SK-N-SH treated with all-trans-retinoic acid at 6 μM for 48 hours (cell line): ENCODE measurements around the gene OSBPL3.

Source experiments
- ATAC-seq: fragments of 200-7000 bp; cut with Tn5 transposase; 3 replicates; pipeline ENCODE4 v1.9.1; 2020; ENCODE audit warnings: mild to moderate bottlenecking, moderate library complexity
- ARNTL ChIP-seq: fragments of 450-650 bp; formaldehyde crosslinking; IDR thresholded peaks from 2 replicates; pipeline ENCODE4 v1.5.0; 2020; ENCODE audit warnings: low read depth, mild to moderate bottlenecking, moderate library complexity, borderline replicate concordance
- BACH2 ChIP-seq: fragments of 250-450 bp; sonication (Bioruptor Pico); IDR thresholded peaks from 2 replicates; pipeline ENCODE4 v1.9.0; 2021; ENCODE audit warnings: mild to moderate bottlenecking, borderline replicate concordance
- CREB5 ChIP-seq: fragments of 250-450 bp; sonication (Bioruptor Pico); IDR thresholded peaks from 2 replicates; pipeline ENCODE4 v1.5.1; 2020; ENCODE audit warnings: low read depth, mild to moderate bottlenecking, moderate library complexity
- CSDC2 ChIP-seq: fragments of 250-450 bp; sonication (Bioruptor Pico); IDR thresholded peaks from 2 replicates; pipeline ENCODE4 v1.5.0; 2020; ENCODE audit warnings: mild to moderate bottlenecking, moderate library complexity
- CSRNP3 ChIP-seq: fragments of 250-450 bp; sonication (Bioruptor Pico); IDR thresholded peaks from 2 replicates; pipeline ENCODE4 v1.5.1; 2021; ENCODE audit warnings: mild to moderate bottlenecking, moderate library complexity
- ESRRG ChIP-seq: fragments of 250-450 bp; sonication (Bioruptor Pico); IDR thresholded peaks from 2 replicates; pipeline ENCODE4 v1.6.1; 2021; ENCODE audit warnings: mild to moderate bottlenecking
- ISL1 ChIP-seq: fragments of 250-450 bp; sonication (Bioruptor Pico); IDR thresholded peaks from 2 replicates; pipeline ENCODE4 v2.1.2; 2022; ENCODE audit warnings: mild to moderate bottlenecking, moderate library complexity
- OSR1 ChIP-seq: fragments of 250-450 bp; sonication (Bioruptor Pico); IDR thresholded peaks from 2 replicates; pipeline ENCODE4 v1.8.0; 2022; ENCODE audit warnings: moderate library complexity, mild to moderate bottlenecking, inconsistent platforms
- POU6F1 ChIP-seq: fragments of 250-450 bp; sonication (Bioruptor Pico); IDR thresholded peaks from 2 replicates; pipeline ENCODE4 v1.8.0; 2021; ENCODE audit warnings: low read depth, mild to moderate bottlenecking, moderate library complexity, borderline replicate concordance
- RARB ChIP-seq: fragments of 250-450 bp; sonication (Bioruptor Pico); IDR thresholded peaks from 2 replicates; pipeline ENCODE4 v1.8.0; 2021; ENCODE audit warnings: mild to moderate bottlenecking, moderate library complexity
- SNAI2 ChIP-seq: fragments of 250-450 bp; sonication (Bioruptor Pico); IDR thresholded peaks from 2 replicates; pipeline ENCODE4 v1.5.0; 2020; ENCODE audit warnings: mild to moderate bottlenecking, moderate library complexity
- TCF4 ChIP-seq: fragments of 250-450 bp; sonication (Bioruptor Pico); IDR thresholded peaks from 2 replicates; pipeline ENCODE4 v1.8.0; 2021; ENCODE audit warnings: mild to moderate bottlenecking, moderate library complexity, borderline replicate concordance
- ZC3H10 ChIP-seq: fragments of 250-450 bp; sonication (Bioruptor Pico); IDR thresholded peaks from 2 replicates; pipeline ENCODE4 v1.5.1; 2021; ENCODE audit warnings: mild to moderate bottlenecking, moderate library complexity
- ZFP3 ChIP-seq: fragments of 250-450 bp; sonication (Bioruptor Pico); IDR thresholded peaks from 2 replicates; pipeline ENCODE4 v1.5.0; 2020; ENCODE audit warnings: mild to moderate bottlenecking, moderate library complexity
- ZFP30 ChIP-seq: fragments of 450-650 bp; formaldehyde crosslinking; IDR thresholded peaks from 2 replicates; pipeline ENCODE4 v1.5.0; 2022; ENCODE audit warnings: mild to moderate bottlenecking, moderate library complexity
- ZNF565 ChIP-seq: fragments of 450-650 bp; formaldehyde crosslinking; conservative IDR thresholded peaks from 2 replicates; pipeline ENCODE4 v1.5.0; 2020; ENCODE audit warnings: low read depth, mild to moderate bottlenecking, moderate library complexity
- ZNF70 ChIP-seq: fragments of 450-650 bp; formaldehyde crosslinking; IDR thresholded peaks from 2 replicates; pipeline ENCODE4 v1.5.0; 2020; ENCODE audit warnings: mild to moderate bottlenecking, moderate library complexity
- ZNF8 ChIP-seq: fragments of 450-650 bp; formaldehyde crosslinking; IDR thresholded peaks from 2 replicates; pipeline ENCODE4 v1.5.0; 2020; ENCODE audit warnings: mild to moderate bottlenecking, moderate library complexity
- TF ChIP-seq, protein P1 (sequence below): fragments of 250-450 bp; sonication (Bioruptor Pico); IDR thresholded peaks from 2 replicates; pipeline ENCODE4 v1.5.0; 2020; ENCODE audit warnings: mild to moderate bottlenecking, moderate library complexity

Gene OSBPL3

DNA sequence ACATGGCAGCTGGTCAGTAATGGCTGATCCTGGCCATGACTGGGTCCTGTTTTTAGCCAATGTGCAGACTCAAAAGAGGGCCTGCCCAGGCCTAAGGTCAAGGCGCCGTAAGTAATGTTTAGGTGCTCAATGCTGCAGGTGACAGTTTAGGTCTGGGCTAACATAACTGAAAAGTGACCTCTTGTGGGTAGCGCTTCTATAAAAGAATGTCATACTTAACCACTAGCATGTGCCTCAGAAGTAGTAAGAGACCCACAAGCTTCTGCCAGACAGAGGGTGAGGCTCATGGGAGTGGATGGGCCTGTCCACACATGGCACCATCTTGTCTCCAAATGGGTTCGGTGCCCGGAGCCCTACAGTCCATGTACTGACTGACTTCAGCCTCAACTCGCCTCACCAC lies 132.2 kb downstream of the OSBPL3 start:
- ATAC-seq: no peak
- TF ChIP-seq TCF4 (CRISPR knock-in tag): no peak
- TF ChIP-seq ARNTL (CRISPR knock-in tag): no peak
- no peak for TF ChIP-seq BACH2 (CRISPR knock-in tag)

DNA sequence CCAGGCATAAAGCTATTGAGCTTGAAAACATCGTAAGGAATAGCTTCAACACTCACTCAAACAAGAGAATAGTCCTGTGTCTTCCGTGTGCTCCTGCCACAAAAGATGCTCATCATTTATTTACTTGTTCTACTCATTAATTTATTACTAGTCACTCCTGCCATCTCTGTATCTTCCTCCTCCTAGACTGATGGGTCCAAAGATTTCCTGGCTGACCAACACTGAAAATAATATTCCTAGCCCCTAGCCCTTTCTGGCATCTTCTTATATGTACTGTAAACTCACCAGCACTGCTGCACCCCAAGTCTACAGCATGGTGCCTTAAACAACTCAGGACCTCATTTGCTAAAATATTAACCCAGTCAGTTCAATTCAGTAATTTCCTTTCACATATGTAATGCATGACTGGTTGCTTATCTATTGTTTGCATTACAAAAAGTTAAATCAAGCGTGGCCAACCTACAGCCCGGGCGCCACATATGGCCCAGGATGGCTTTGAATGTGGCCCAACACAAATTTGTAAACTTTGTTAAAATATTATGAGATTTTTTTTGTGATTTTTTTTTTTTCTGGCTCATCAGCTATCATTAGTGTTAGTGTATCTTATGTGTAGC lies 136.1 kb downstream of the OSBPL3 start:
- ATAC-seq: no peak
- TF ChIP-seq ZNF70 (CRISPR knock-in tag) (no peak), ZNF8 (CRISPR knock-in tag) (no peak), SNAI2 (CRISPR knock-in tag) (no peak), POU6F1 (no peak), ESRRG (CRISPR knock-in tag) (no peak), ARNTL (CRISPR knock-in tag) (no peak), TCF4 (CRISPR knock-in tag) (no peak), ZC3H10 (CRISPR knock-in tag) (no peak)
- TF ChIP-seq, all 23 proteins: peak for 0

DNA sequence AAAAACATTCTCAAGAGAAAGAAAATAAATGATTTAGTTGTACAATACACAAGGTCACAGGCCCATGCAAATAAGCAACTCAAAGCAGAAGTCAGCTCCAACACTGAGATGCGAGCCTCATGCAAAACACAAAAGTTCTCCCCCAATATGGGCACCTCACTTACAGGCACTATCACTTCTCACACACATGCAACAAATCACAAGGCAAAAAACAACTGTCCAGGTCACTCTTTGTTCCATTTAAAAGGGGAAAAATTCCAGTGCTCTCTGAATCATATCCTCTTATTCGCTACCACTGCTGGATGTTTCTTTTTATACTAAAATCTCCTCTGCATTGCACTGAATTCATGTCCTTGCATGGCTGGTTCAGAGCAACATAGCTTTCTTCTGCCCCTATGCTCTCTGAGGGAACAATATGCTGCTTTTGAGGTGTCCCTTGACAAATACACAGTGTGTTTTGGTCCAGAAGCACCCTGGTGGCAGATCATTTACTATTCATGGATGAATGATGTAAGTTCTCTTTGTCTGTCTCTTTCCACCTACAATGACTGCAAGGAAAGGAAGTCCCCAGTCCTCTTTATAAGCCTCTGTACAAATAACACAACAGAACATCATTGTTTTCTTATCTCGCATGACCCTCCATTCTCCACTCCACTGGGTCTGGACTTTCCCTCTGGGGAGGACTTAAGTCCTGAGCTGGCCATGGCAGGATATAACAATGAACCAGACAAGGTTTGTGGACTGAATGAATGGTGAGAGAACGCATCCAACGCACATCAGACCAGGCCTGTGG lies 137.3 kb downstream of the OSBPL3 start:
- peak; percentile 66 for ATAC-seq
- TF ChIP-seq, protein P1, sequence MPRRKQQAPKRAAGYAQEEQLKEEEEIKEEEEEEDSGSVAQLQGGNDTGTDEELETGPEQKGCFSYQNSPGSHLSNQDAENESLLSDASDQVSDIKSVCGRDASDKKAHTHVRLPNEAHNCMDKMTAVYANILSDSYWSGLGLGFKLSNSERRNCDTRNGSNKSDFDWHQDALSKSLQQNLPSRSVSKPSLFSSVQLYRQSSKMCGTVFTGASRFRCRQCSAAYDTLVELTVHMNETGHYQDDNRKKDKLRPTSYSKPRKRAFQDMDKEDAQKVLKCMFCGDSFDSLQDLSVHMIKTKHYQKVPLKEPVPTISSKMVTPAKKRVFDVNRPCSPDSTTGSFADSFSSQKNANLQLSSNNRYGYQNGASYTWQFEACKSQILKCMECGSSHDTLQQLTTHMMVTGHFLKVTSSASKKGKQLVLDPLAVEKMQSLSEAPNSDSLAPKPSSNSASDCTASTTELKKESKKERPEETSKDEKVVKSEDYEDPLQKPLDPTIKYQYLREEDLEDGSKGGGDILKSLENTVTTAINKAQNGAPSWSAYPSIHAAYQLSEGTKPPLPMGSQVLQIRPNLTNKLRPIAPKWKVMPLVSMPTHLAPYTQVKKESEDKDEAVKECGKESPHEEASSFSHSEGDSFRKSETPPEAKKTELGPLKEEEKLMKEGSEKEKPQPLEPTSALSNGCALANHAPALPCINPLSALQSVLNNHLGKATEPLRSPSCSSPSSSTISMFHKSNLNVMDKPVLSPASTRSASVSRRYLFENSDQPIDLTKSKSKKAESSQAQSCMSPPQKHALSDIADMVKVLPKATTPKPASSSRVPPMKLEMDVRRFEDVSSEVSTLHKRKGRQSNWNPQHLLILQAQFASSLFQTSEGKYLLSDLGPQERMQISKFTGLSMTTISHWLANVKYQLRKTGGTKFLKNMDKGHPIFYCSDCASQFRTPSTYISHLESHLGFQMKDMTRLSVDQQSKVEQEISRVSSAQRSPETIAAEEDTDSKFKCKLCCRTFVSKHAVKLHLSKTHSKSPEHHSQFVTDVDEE (CRISPR knock-in tag): no peak
- TF ChIP-seq POU6F1 (no peak), ARNTL (CRISPR knock-in tag) (no peak), CREB5 (no peak), TCF4 (CRISPR knock-in tag) (no peak), ZNF8 (CRISPR knock-in tag) (no peak), ZFP30 (CRISPR knock-in tag) (no peak), ISL1 (CRISPR knock-in tag) (no peak), OSR1 (CRISPR knock-in tag) (no peak), ZC3H10 (CRISPR knock-in tag) (no peak), CSRNP3 (CRISPR knock-in tag) (no peak)

- ATAC-seq: no peak
- TF ChIP-seq ZFP30 (CRISPR knock-in tag) (no peak), RARB (no peak), OSR1 (CRISPR knock-in tag) (no peak), ZNF70 (CRISPR knock-in tag) (no peak), ISL1 (CRISPR knock-in tag) (no peak), ZC3H10 (CRISPR knock-in tag) (no peak), TCF4 (CRISPR knock-in tag) (no peak), BACH2 (CRISPR knock-in tag) (no peak), POU6F1 (no peak), CSDC2 (CRISPR knock-in tag) (no peak), ZNF8 (CRISPR knock-in tag) (no peak), ZNF565 (no peak), ZFP3 (CRISPR knock-in tag) (no peak), CSRNP3 (CRISPR knock-in tag) (no peak)
These were observed 137.9 kb downstream of the OSBPL3 start for GRCh38 chr7:24842029-24842428.
